HCT116 (cell line): ENCODE results near the gene LRP4. TPM values are rescaled to one million over a fixed set of nuclear protein-coding genes. Genes with fewer than 3 reads are reported as not detected.

Source experiments
- ATAC-seq: fragments of 200-7000 bp; cut with Tn5 transposase; 2 replicates; pipeline ENCODE4 v1.9.1; 2020; ENCODE audit warnings: mild to moderate bottlenecking, moderate library complexity
- BruUV-seq: library from RNA; stranded (reverse); fragments of 400-500 nt; replicated peaks from 2 replicates; lab custom pipeline; 2021; lab: Mats Ljungman, UMichigan
- CTCF ChIA-PET: fragments of 300-600 bp; sonication (Branson Sonifier 250); formaldehyde crosslinking; loops from one replicate; lab custom pipeline; 2021; ENCODE audit warnings: antibody characterized with exemption; lab: Charles Lee
- POLR2A ChIA-PET: fragments of 300-600, 350-600 bp; sonication (Branson Sonifier 250); formaldehyde crosslinking; loops from one replicate; lab custom pipeline; 2021; ENCODE audit warnings: antibody characterized with exemption; lab: Charles Lee
- RAD21 ChIA-PET, 2 experiments: fragments of 300-600 bp; sonication (Branson Sonifier 250); formaldehyde crosslinking; loops; one replicate each; lab custom pipeline; 2023; ENCODE audit warnings: low total read pairs in 2 of 2; ENCODE audit not compliant: uncharacterized antibody in 2 of 2, unreplicated experiment in 2 of 2, low non-redundant PET in 1 of 2; lab: Charles Lee
- DNase-seq: peaks from one replicate; pipeline ENCODE4 v3.0.0-alpha.2; 2010; ENCODE audit warnings: low read depth, low spot score
- H2AFZ ChIP-seq: fragments of 200-600 bp; shearing (Covaris generic), sonication (generic); 2 replicates; pipeline ENCODE4 v1.6.1; 2017; ENCODE audit warnings: low read depth, mixed run types, mixed read lengths, antibody characterized with exemption, low read length; ENCODE audit not compliant: poor library complexity, severe bottlenecking
- H3K27ac ChIP-seq: 2 replicates; pipeline ENCODE4 v1.5.1; 2012; ENCODE audit warnings: low read depth, low read length
- H3K27me3 ChIP-seq: fragments of 200-600 bp; sonication (generic); 2 replicates; pipeline ENCODE4 v1.6.1; 2016; ENCODE audit warnings: mixed run types, low read length, mixed read lengths; ENCODE audit not compliant: insufficient read depth
- H3K36me3 ChIP-seq, 2 experiments: fragments of 200-500 bp in 1 of 2; fragments of 200-600 bp in 1 of 2; sonication (Bioruptor generic) in 1 of 2; sonication (generic) in 1 of 2; 2 replicates each; pipeline versions ENCODE4 v1.5.1 to v1.6.1; 2014 to 2016; ENCODE audit warnings: low read length in 2 of 2, inconsistent platforms in 1 of 2, mixed read lengths in 1 of 2, mixed run types in 1 of 2; ENCODE audit not compliant: insufficient read depth in 2 of 2, control insufficient read depth in 1 of 2
- H3K4me1 ChIP-seq, 2 experiments: fragments of 200-600 bp in 1 of 2; sonication (generic) in 1 of 2; 2 replicates each; pipeline versions ENCODE4 v1.5.1 to v1.6.1; 2012 to 2017; ENCODE audit warnings: low read length in 2 of 2, inconsistent platforms in 1 of 2, mild to moderate bottlenecking in 1 of 2, mixed read lengths in 1 of 2, mixed run types in 1 of 2, moderate library complexity in 1 of 2; ENCODE audit not compliant: insufficient read depth in 2 of 2, control insufficient read depth in 1 of 2
- H3K4me2 ChIP-seq: fragments of 200-600 bp; sonication (generic); 2 replicates; pipeline ENCODE4 v1.6.1; 2017; ENCODE audit warnings: mixed run types, low read length, mixed read lengths
- H3K4me3 ChIP-seq, 2 experiments: fragments of 200-600 bp in 1 of 2; sonication (generic) in 1 of 2; replicated peaks in 1 of 2; 2 replicates each; pipeline ENCODE4 v1.5.1; 2011 to 2016; ENCODE audit warnings: low read length in 2 of 2, control low read depth in 1 of 2, low read depth in 1 of 2, mild to moderate bottlenecking in 1 of 2, mixed read lengths in 1 of 2, mixed run types in 1 of 2
- H3K79me2 ChIP-seq: fragments of 200-600 bp; sonication (generic); 2 replicates; pipeline ENCODE4 v1.6.1; 2017; ENCODE audit warnings: mild to moderate bottlenecking, mixed run types, low read length, moderate library complexity, mixed read lengths; ENCODE audit not compliant: insufficient read depth
- H3K9ac ChIP-seq: fragments of 200-600 bp; sonication (generic); 2 replicates; pipeline ENCODE4 v1.6.1; 2016; ENCODE audit warnings: low read length, mixed read lengths
- H3K9me2 ChIP-seq: fragments of 200-600 bp; sonication (generic), shearing (Covaris generic); 2 replicates; pipeline ENCODE4 v1.6.1; 2017; ENCODE audit warnings: mixed run types, mild to moderate bottlenecking, moderate library complexity; ENCODE audit not compliant: insufficient read depth
- H3K9me3 ChIP-seq, 2 experiments: fragments of 200-500 bp in 1 of 2; fragments of 200-600 bp in 1 of 2; sonication (Bioruptor generic) in 1 of 2; sonication (generic) in 1 of 2; 2 replicates each; pipeline ENCODE4 v1.6.1; 2014 to 2017; ENCODE audit warnings: low read length in 2 of 2, mixed read lengths in 2 of 2, inconsistent platforms in 1 of 2, low read depth in 1 of 2, mild to moderate bottlenecking in 1 of 2, mixed run types in 1 of 2, moderate library complexity in 1 of 2; ENCODE audit not compliant: control insufficient read depth in 1 of 2, insufficient read depth in 1 of 2
- H4K20me1 ChIP-seq: fragments of 200-600 bp; sonication (generic), shearing (Covaris generic); 2 replicates; pipeline ENCODE4 v1.6.1; 2017; ENCODE audit warnings: mixed run types, mild to moderate bottlenecking, moderate library complexity; ENCODE audit not compliant: insufficient read depth
- CBX3 ChIP-seq: IDR thresholded peaks from 2 replicates; pipeline ENCODE4 v1.6.1; 2012; ENCODE audit warnings: low read depth
- CEBPB ChIP-seq: IDR thresholded peaks from 2 replicates; pipeline ENCODE4 v1.6.1; 2012; ENCODE audit warnings: low read depth
- EGR1 ChIP-seq: IDR thresholded peaks from 2 replicates; pipeline ENCODE4 v1.6.1; 2012; ENCODE audit warnings: low read depth
- ELF1 ChIP-seq: IDR thresholded peaks from 2 replicates; pipeline ENCODE4 v1.6.1; 2012; ENCODE audit warnings: low read depth, borderline replicate concordance
- EZH2 ChIP-seq: fragments of 200-600 bp; sonication (generic); IDR thresholded peaks from 2 replicates; pipeline ENCODE4 v1.6.1; 2017; ENCODE audit warnings: antibody characterized with exemption, mixed run types
- EZH2phosphoT487 ChIP-seq: fragments of 200-600 bp; IDR thresholded peaks from 2 replicates; pipeline ENCODE4 v1.6.1; 2018; ENCODE audit warnings: antibody characterized with exemption, borderline replicate concordance
- JUND ChIP-seq: IDR thresholded peaks from 2 replicates; pipeline ENCODE4 v1.6.1; 2012
- MAX ChIP-seq: IDR thresholded peaks from 2 replicates; pipeline ENCODE4 v1.6.1; 2012
- POLR2AphosphoS5 ChIP-seq: IDR thresholded peaks from 2 replicates; pipeline ENCODE4 v1.6.1; 2011; ENCODE audit warnings: mild to moderate bottlenecking, low read depth, low read length, moderate library complexity
- RAD21 ChIP-seq: IDR thresholded peaks from 2 replicates; pipeline ENCODE4 v1.6.1; 2012; ENCODE audit warnings: low read depth, mild to moderate bottlenecking
- REST ChIP-seq: IDR thresholded peaks from 2 replicates; pipeline ENCODE4 v1.6.1; 2012; ENCODE audit warnings: low read depth
- SIN3A ChIP-seq: IDR thresholded peaks from 2 replicates; pipeline ENCODE4 v1.6.1; 2012; ENCODE audit warnings: low read depth
- SRF ChIP-seq: IDR thresholded peaks from 2 replicates; pipeline ENCODE4 v1.6.1; 2012; ENCODE audit warnings: low read depth
- TCF7L2 ChIP-seq: IDR thresholded peaks from 2 replicates; pipeline ENCODE4 v1.7.0; 2011; ENCODE audit warnings: borderline replicate concordance, inconsistent platforms; ENCODE audit not compliant: insufficient read depth, insufficient read length; ENCODE audit errors: extremely low read depth
- YY1 ChIP-seq: IDR thresholded peaks from 2 replicates; pipeline ENCODE4 v1.6.1; 2011; ENCODE audit warnings: low read length, low read depth, moderate library complexity, mild to moderate bottlenecking; ENCODE audit not compliant: insufficient replicate concordance; ENCODE audit errors: extremely low read depth
- ZBTB33 ChIP-seq: IDR thresholded peaks from 2 replicates; pipeline ENCODE4 v1.6.1; 2011; ENCODE audit warnings: mild to moderate bottlenecking, low read length, moderate library complexity; ENCODE audit not compliant: insufficient replicate concordance; ENCODE audit errors: extremely low read depth
- ZNF274 ChIP-seq: fragments of 200-500 bp; sonication (Bioruptor generic); IDR thresholded peaks from 2 replicates; pipeline ENCODE4 v1.6.1; 2014; ENCODE audit warnings: mild to moderate bottlenecking, low read depth, low read length, inconsistent platforms
- intact Hi-C: fragments of 100-400 bp; cut with micrococcal nuclease; formaldehyde crosslinking; loops from 2 replicates; pipeline ENCODE4 v1.10.0; 2022
- total RNA-seq: library from RNA; stranded (reverse); gene quantifications from one replicate; pipeline ENCODE4 v1.2.1, GENCODE V29; 2021; ENCODE audit not compliant: unreplicated experiment

The LRP4 gene
- total RNA-seq, 1 experiment from 2014 or later: 7.4 TPM

GRCh38 chr11:46903846-46904245, 14.5 kb downstream of the LRP4 start:
- no peaks in the 10 kb centered on the region for H3K27me3 ChIP-seq
- H3K36me3 ChIP-seq: no peaks in the 10 kb centered on the region
- H2AFZ ChIP-seq: no peak overlapping the region
- no peak for ATAC-seq
- H3K9me3 ChIP-seq: no peaks in the 10 kb centered on the region
- no peak overlapping the region for H3K4me2 ChIP-seq
- DNase-seq: no peak
- RAD21 ChIA-PET: no interaction called here
- no peaks in the 10 kb centered on the region; a peak in 1 of 4 replicates for H3K4me1 ChIP-seq
- intact Hi-C loops: no loop called here
- BruUV-seq: no TSS peak
- H3K79me2 ChIP-seq: no peaks in the 10 kb centered on the region
- H3K9me2 ChIP-seq: no peaks in the 10 kb centered on the region
- TF ChIP-seq ELF1 (no peak), SRF (no peak), YY1 (no peak), JUND (no peak)
- no peak overlapping the region for H3K9ac ChIP-seq
- POLR2A ChIA-PET: no interaction called here
- no peaks in the 10 kb centered on the region for H4K20me1 ChIP-seq
- H3K27ac ChIP-seq: no peak overlapping the region
- CTCF ChIA-PET: no interaction called here
- no peak overlapping the region for H3K4me3 ChIP-seq

- Histone ChIP-seq H4K20me1 (no peaks in the 10 kb centered on the region), H3K79me2 (no peaks in the 10 kb centered on the region), H2AFZ (no peak overlapping the region), H3K36me3 (no peaks in the 10 kb centered on the region), H3K9me3 (no peaks in the 10 kb centered on the region), H3K4me3 (no peak overlapping the region), H3K9me2 (no peaks in the 10 kb centered on the region), H3K27me3 (no peaks in the 10 kb centered on the region), H3K9ac (no peak overlapping the region), H3K27ac (no peak overlapping the region), H3K4me1 (peaks cover 0 to 2% of the 10 kb centered on the region in 2 experiments; a peak in 2 of 4 replicates), H3K4me2 (no peak overlapping the region)
- no TSS peak for BruUV-seq
- POLR2A ChIA-PET: no interaction called here
- no peak for ATAC-seq
- RAD21 ChIA-PET: no interaction called here
- intact Hi-C loops: no loop called here
- TF ChIP-seq EGR1: no peak
- TF ChIP-seq SIN3A: no peak
- TF ChIP-seq ZNF274: no peak
- TF ChIP-seq TCF7L2: no peak
- no peak for TF ChIP-seq ELF1
- TF ChIP-seq ZBTB33: no peak
- TF ChIP-seq REST: no peak
- TF ChIP-seq EZH2phosphoT487: no peak
- TF ChIP-seq CBX3: no peak
- TF ChIP-seq RAD21: no peak
- TF ChIP-seq CEBPB: no peak
- TF ChIP-seq EZH2: no peak
- TF ChIP-seq MAX: no peak
- TF ChIP-seq POLR2AphosphoS5: no peak
- CTCF ChIA-PET: no interaction called here
- DNase-seq: no peak
These were observed 15.7 kb downstream of the LRP4 start for GRCh38 chr11:46902694-46903093.
